H1 (cell line): ENCODE results near the gene NAP1L2. TPM values are rescaled to one million over a fixed set of nuclear protein-coding genes. Genes with fewer than 3 reads are reported as not detected.
"Not testable (repeated sequence)": the region's sequence is repeated elsewhere in the genome, so short reads cannot be mapped to it uniquely, and the experiment has no call there.

Experiments used
- CTCF ChIA-PET: fragments of 300-600 bp; sonication (Branson Sonifier 250); formaldehyde crosslinking; loops from one replicate; lab custom pipeline; 2021; ENCODE audit not compliant: partially characterized antibody; lab: Charles Lee
- POLR2A ChIA-PET: fragments of 300-600 bp; sonication (Branson Sonifier 250); formaldehyde crosslinking; loops from one replicate; lab custom pipeline; 2021; ENCODE audit warnings: inconsistent platforms; ENCODE audit not compliant: partially characterized antibody; lab: Charles Lee
- DNase-seq, 2 experiments: peaks; one replicate each; pipeline versions ENCODE4 v3.0.0 to v3.0.0-alpha.2; 2010 to 2022; ENCODE audit warnings: low spot score in 2 of 2, low read depth in 1 of 2, mixed read lengths in 1 of 2
- FAIRE-seq: peaks from 2 replicates; lab custom pipeline; 2011; peaks lifted over from hg19 to GRCh38; lab: Jason Lieb, UNC
- H2AFZ ChIP-seq: 2 replicates; pipeline ENCODE4 v1.8.1; 2012; ENCODE audit warnings: low read length, inconsistent platforms
- H2AK5ac ChIP-seq: 2 replicates; pipeline ENCODE4 v1.6.1; 2013; ENCODE audit warnings: low read depth, low read length
- H2BK120ac ChIP-seq: replicated peaks from 2 replicates; pipeline ENCODE3; 2013; ENCODE audit warnings: low read depth, low read length, inconsistent platforms
- H2BK12ac ChIP-seq: 2 replicates; pipeline ENCODE4 v1.6.1; 2013; ENCODE audit warnings: low read depth, low read length
- H2BK15ac ChIP-seq: 2 replicates; pipeline ENCODE4 v1.6.1; 2013; ENCODE audit warnings: low read length
- H2BK20ac ChIP-seq: 2 replicates; pipeline ENCODE4 v1.6.1; 2013; ENCODE audit warnings: low read length
- H2BK5ac ChIP-seq: 2 replicates; pipeline ENCODE4 v1.6.1; 2013; ENCODE audit warnings: low read depth, low read length
- H3K14ac ChIP-seq: 2 replicates; pipeline ENCODE4 v1.6.1; 2013; ENCODE audit warnings: inconsistent platforms; ENCODE audit not compliant: insufficient read length
- H3K18ac ChIP-seq: 2 replicates; pipeline ENCODE4 v1.6.1; 2013; ENCODE audit warnings: low read length; ENCODE audit errors: extremely low read depth
- H3K23ac ChIP-seq: 2 replicates; pipeline ENCODE4 v1.6.1; 2013; ENCODE audit warnings: inconsistent platforms; ENCODE audit not compliant: insufficient read length
- H3K23me2 ChIP-seq: 2 replicates; pipeline ENCODE4 v1.6.1; 2013; ENCODE audit warnings: low read depth, low read length
- H3K27ac ChIP-seq: 2 replicates; pipeline ENCODE4 v1.6.1; 2011; ENCODE audit warnings: low read depth, low read length, inconsistent platforms
- H3K27me3 ChIP-seq, 4 experiments: replicated peaks in 1 of 4; 1 replicate in 1 of 4; 2 replicates in 3 of 4; pipeline versions ENCODE4 v1.6.1 to v1.8.1; 2011 to 2013; ENCODE audit warnings: low read length in 3 of 4, mild to moderate bottlenecking in 3 of 4, inconsistent platforms in 2 of 4, mixed read lengths in 2 of 4, moderate library complexity in 1 of 4; ENCODE audit not compliant: control insufficient read depth in 3 of 4, insufficient read depth in 3 of 4; ENCODE audit errors: extremely low read depth in 1 of 4
- H3K36me3 ChIP-seq, 4 experiments: 2 replicates each; pipeline versions ENCODE4 v1.6.1 to v1.8.1; 2011 to 2013; ENCODE audit warnings: mild to moderate bottlenecking in 4 of 4, low read length in 3 of 4, moderate library complexity in 2 of 4, control low read depth in 1 of 4, inconsistent platforms in 1 of 4; ENCODE audit not compliant: insufficient read depth in 4 of 4, control insufficient read depth in 2 of 4
- H3K4ac ChIP-seq: replicated peaks from 2 replicates; pipeline ENCODE3; 2013; ENCODE audit warnings: low read length, low read depth, mixed read lengths, inconsistent platforms; ENCODE audit not compliant: insufficient read length
- H3K4me1 ChIP-seq, 4 experiments: replicated peaks in 1 of 4; 1 replicate in 1 of 4; 2 replicates in 3 of 4; pipeline versions ENCODE4 v1.6.1 to v1.8.1; 2011 to 2013; ENCODE audit warnings: low read length in 3 of 4, inconsistent platforms in 2 of 4, mixed read lengths in 1 of 4; ENCODE audit not compliant: insufficient read depth in 4 of 4, control insufficient read depth in 3 of 4
- H3K4me2 ChIP-seq, 2 experiments: 2 replicates each; pipeline versions ENCODE4 v1.6.1 to v1.8.1; 2011 to 2013; ENCODE audit warnings: low read depth in 2 of 2, low read length in 2 of 2, control low read depth in 1 of 2, inconsistent platforms in 1 of 2, mild to moderate bottlenecking in 1 of 2; ENCODE audit not compliant: insufficient read depth in 1 of 2
- H3K4me3 ChIP-seq, 4 experiments: fragments of 200-600, 300-600 bp in 1 of 4; sonication (generic), shearing (Covaris generic), sonication (Bioruptor Twin) in 1 of 4; 2 replicates each; pipeline versions ENCODE4 v1.5.1 to v1.8.1; 2011 to 2016; ENCODE audit warnings: low read length in 4 of 4, low read depth in 3 of 4, control low read depth in 2 of 4, inconsistent platforms in 2 of 4, mild to moderate bottlenecking in 2 of 4, mixed read lengths in 1 of 4, moderate library complexity in 1 of 4; ENCODE audit not compliant: insufficient read depth in 2 of 4; ENCODE audit errors: extremely low read depth in 1 of 4
- H3K56ac ChIP-seq: replicated peaks from 2 replicates; pipeline ENCODE3; 2013; ENCODE audit warnings: low read depth, mild to moderate bottlenecking, mixed read lengths, low read length, inconsistent platforms; ENCODE audit not compliant: insufficient read length
- H3K79me1 ChIP-seq: 2 replicates; pipeline ENCODE4 v1.6.1; 2013; ENCODE audit warnings: low read depth, low read length, control low read depth
- H3K79me2 ChIP-seq, 2 experiments: 2 replicates each; pipeline versions ENCODE4 v1.6.1 to v1.8.1; 2012 to 2013; ENCODE audit warnings: low read length in 2 of 2, mild to moderate bottlenecking in 2 of 2, inconsistent platforms in 1 of 2; ENCODE audit not compliant: insufficient read depth in 2 of 2, control insufficient read depth in 1 of 2
- H3K9ac ChIP-seq, 4 experiments: replicated peaks in 1 of 4; 1 replicate in 1 of 4; 2 replicates in 3 of 4; pipeline versions ENCODE4 v1.6.1 to v1.8.1; 2011 to 2013; ENCODE audit warnings: low read depth in 3 of 4, low read length in 3 of 4, control low read depth in 2 of 4, mild to moderate bottlenecking in 2 of 4, moderate library complexity in 2 of 4, inconsistent platforms in 1 of 4; ENCODE audit errors: extremely low read depth in 1 of 4
- H3K9me3 ChIP-seq, 2 experiments: 2 replicates each; pipeline versions ENCODE4 v1.6.1 to v1.8.1; 2012 to 2013; ENCODE audit warnings: mild to moderate bottlenecking in 2 of 2, moderate library complexity in 2 of 2, control low read depth in 1 of 2, inconsistent platforms in 1 of 2, low read depth in 1 of 2, low read length in 1 of 2, mixed read lengths in 1 of 2; ENCODE audit not compliant: insufficient read depth in 2 of 2
- H4K20me1 ChIP-seq, 2 experiments: replicated peaks in 1 of 2; 2 replicates each; pipeline versions ENCODE3 to v1.8.1; 2011 to 2013; ENCODE audit warnings: inconsistent platforms in 2 of 2, low read length in 2 of 2, mild to moderate bottlenecking in 1 of 2; ENCODE audit not compliant: insufficient read depth in 2 of 2, control insufficient read depth in 1 of 2
- H4K5ac ChIP-seq: 2 replicates; pipeline ENCODE4 v1.6.1; 2013; ENCODE audit warnings: low read length, low read depth, mixed read lengths, inconsistent platforms; ENCODE audit not compliant: insufficient read length
- H4K8ac ChIP-seq: 2 replicates; pipeline ENCODE4 v1.8.0; 2013; ENCODE audit warnings: mild to moderate bottlenecking, moderate library complexity, low read length, inconsistent platforms; ENCODE audit not compliant: insufficient read depth; ENCODE audit errors: extremely low read depth
- H4K91ac ChIP-seq: replicated peaks from 2 replicates; pipeline ENCODE3; 2013; ENCODE audit warnings: low read length, mixed read lengths, inconsistent platforms; ENCODE audit not compliant: insufficient read length
- WGBS, 2 experiments: shearing (Covaris generic) in 1 of 2; methylation state at CpG; one replicate each; pipeline versions ENCODE4 v1.1.6 to v1.1.7; 2013 to 2015; ENCODE audit warnings: low lambda C conversion rate in 2 of 2, mixed read lengths in 2 of 2, inconsistent platforms in 1 of 2, low coverage in 1 of 2, missing lambda C conversion rate in 1 of 2; ENCODE audit not compliant: insufficient replicate concordance in 2 of 2, insufficient coverage in 1 of 2, insufficient read length in 1 of 2; ENCODE audit errors: extremely low coverage in 1 of 2, missing lambda C conversion rate in 1 of 2; 5-methylcytosine and 5-hydroxymethylcytosine counted together
- polyA plus RNA-seq, 7 experiments: library from polyadenylated mRNA; depleted of rRNA in 3 of 7; stranded (reverse) in 5 of 7; unstranded in 2 of 7; fragments of >200 nt in 5 of 7; fragments of 200-250 nt in 2 of 7; gene quantifications; 1 replicate in 5 of 7; 2 replicates in 1 of 7; 4 replicates in 1 of 7; pipeline versions ENCODE4 v1.2.1 to v1.2.3, GENCODE V29; 2011 to 2013; ENCODE audit warnings: missing spikeins in 2 of 7, mixed read lengths in 2 of 7
- total RNA-seq: library from RNA; stranded (reverse); fragmentation: NEBNext Ultra II Directional; extraction: Animal tissue kit (Norgen Biotek cat#: 25700); gene quantifications from 2 replicates; pipeline ENCODE4 v1.2.1, GENCODE V29; 2021

The NAP1L2 gene
- total and polyA plus RNA-seq, 2 of the 8 experiments (the other 6 are each of a cell fraction or from before 2014, with no cell fraction given), result 4.5 to 15.8 TPM

DNA sequence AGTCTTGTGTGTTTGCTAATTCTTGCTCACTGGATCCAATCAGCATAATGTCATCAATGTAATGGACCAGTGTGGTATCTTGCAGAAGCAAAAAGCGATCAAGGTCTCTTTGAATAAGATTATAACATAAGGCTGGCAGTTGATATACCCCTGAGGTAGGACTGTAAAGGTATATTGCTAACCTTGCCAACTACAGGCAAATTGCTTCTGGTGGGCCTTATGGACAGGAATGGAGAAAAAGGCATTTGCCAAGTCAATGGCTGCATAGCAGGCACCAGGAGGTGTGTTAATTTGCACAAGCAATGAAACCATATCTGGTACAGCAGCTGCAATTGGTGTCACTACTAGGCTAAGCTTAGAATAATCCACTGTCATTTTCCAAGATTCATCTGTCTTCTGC lies 45.7 kb downstream of the NAP1L2 start:
- H2BK12ac ChIP-seq, H3K36me3 ChIP-seq, H3K14ac ChIP-seq, H2BK120ac ChIP-seq, H3K4ac ChIP-seq, H3K4me2 ChIP-seq, H4K5ac ChIP-seq, H3K79me2 ChIP-seq, H3K79me1 ChIP-seq, H3K27me3 ChIP-seq, H3K27ac ChIP-seq, H3K4me1 ChIP-seq, H2BK5ac ChIP-seq, H2AFZ ChIP-seq, FAIRE-seq, H2BK20ac ChIP-seq, H2AK5ac ChIP-seq, H3K4me3 ChIP-seq, H4K20me1 ChIP-seq, H4K91ac ChIP-seq, H3K23ac ChIP-seq, H3K56ac ChIP-seq, H3K9me3 ChIP-seq, H3K23me2 ChIP-seq, CTCF ChIA-PET, H3K18ac ChIP-seq, H3K9ac ChIP-seq, H4K8ac ChIP-seq, DNase-seq, POLR2A ChIA-PET, H2BK15ac ChIP-seq: not testable (repeated sequence)
- 82% methylated on average over 1 of the region's 1 CpG; no CpG with 5 or more reads in 1 of the 2 experiments for WGBS, 2 experiments

Other genes with a start within 250 kb of the NAP1L2 start
- 0.59 and 1.7 TPM in 2 replicates for gene PABPC1L2B, start 211.9 kb downstream of the NAP1L2 start, total RNA-seq
- gene PABPC1L2B, start 211.9 kb downstream of the NAP1L2 start, polyA plus RNA-seq (2011; rRNA removed), result 1.4 and 1.5 TPM in 2 replicates
- 0.32 and 0.73 TPM in 2 replicates for gene PABPC1L2A, start 135.3 kb downstream of the NAP1L2 start, total RNA-seq
- gene PABPC1L2A, start 135.3 kb downstream of the NAP1L2 start, polyA plus RNA-seq (2011; rRNA removed), result 0.44 and 0.83 TPM in 2 replicates
- 2.2 and 2.6 TPM in 2 replicates for gene CDX4, start 232.2 kb upstream of the NAP1L2 start, total RNA-seq
- gene CDX4, start 232.2 kb upstream of the NAP1L2 start, polyA plus RNA-seq (2011; rRNA removed), result 1.8 and 2.3 TPM in 2 replicates